Activated gamma-delta T cell treated with Interleukin-2 at 50 U/mL for 16 hours (primary cell): ENCODE results near the gene GRM7.

ENCODE experiments used
- DNase-seq: peaks from one replicate; pipeline ENCODE4 v3.0.0-alpha.2; 2020

Gene GRM7

DNA sequence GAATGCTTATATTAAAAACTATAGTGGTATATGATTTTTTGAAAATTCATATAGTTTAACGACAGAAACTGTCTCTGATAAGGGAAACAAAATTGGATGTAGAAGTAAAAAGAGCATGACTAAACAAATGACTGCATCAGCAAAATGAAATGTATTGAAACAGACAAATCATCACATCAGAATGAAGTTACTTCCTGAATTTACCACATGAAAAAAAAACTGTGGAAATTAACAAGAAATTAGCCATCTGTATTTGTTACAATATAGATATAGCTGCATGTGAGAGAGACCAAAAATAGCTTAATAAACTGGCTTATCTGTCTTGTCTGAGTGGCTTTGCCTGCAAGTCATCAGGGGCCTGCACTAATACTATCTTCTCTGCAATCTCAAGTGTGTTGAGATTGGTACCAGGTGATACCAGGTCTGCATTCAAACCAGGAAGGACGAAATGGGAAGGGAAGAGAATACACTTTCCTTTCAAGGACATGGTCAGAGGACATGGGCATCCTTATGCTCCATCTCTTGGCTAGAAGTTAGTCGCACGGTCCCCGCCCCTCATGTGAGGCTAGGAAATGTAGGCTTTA is 388.7 kb downstream of the GRM7 start:
- DNase-seq: no peak

DNA sequence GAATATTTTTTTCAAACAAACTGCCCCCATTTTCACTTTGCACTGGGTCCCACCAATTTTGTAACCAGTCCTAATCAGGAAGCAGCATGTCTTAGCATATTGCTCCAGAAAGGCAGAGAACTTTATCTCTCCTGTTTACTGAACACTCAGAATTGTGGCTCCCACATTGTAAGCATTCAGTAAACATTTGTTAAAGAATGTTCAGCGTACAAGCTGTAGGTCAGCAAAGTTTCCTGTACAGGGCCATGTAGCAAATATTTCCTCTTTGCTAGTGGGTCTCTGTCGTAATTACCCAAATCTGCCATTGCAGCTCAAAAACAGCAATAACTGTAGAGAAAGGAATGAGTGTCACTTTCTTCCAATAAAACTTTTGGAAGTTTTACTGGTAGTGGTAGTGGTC is 393.3 kb downstream of the GRM7 start:
- no peak for DNase-seq

GRCh38 chr3:7260975-7261374 is 400.1 kb downstream of the GRM7 start:
- no peak for DNase-seq

- DNase-seq: no peak
Measured at GRCh38 chr3:7263347-7264195, 402.7 kb downstream of the GRM7 start.

GRCh38 chr3:7264196-7264526 is 403.2 kb downstream of the GRM7 start:
- DNase-seq: no peak

DNA sequence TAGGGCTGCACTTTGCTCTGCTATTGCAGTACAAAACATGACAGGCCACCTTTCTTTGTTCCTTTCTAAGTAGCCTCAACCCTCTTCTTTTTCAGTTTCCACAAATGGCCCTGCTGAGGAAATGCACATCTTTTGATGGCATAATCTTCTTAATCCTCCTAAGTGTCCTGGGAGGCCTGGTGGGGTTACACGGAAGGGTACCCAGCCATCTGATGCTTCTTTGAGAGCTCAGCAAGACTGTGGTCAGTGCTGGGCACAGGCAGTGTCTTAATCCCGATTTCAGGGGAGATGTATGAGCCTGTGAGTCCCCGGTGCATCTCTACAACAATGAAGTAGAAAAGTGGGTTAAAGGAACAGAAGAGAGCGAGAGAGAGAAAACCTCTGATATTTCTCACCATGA is 404.8 kb downstream of the GRM7 start:
- DNase-seq: no peak

GRCh38 chr3:7266551-7266950 is 405.6 kb downstream of the GRM7 start:
- DNase-seq: no peak

GRCh38 chr3:7270731-7271130 is 409.8 kb downstream of the GRM7 start:
- DNase-seq: no peak

DNA sequence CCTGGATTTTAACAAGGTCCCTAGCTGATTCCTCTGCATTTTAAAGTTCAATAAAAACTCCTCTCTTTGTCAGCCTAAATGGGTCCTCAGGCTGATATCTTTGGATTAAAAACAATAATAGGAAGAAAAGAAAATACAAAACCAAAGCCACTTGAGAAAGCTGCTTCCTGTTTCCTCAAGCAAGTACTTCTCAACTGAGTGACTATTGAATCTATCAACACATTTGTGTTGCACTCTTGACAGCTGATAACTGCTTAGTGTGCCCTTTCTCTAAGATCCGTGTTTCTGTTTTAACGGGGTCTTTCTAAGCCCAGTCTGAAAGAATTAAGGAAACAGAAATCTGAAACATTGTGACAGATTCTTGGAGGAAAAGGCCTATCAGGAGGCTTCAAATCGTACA is 410.7 kb downstream of the GRM7 start:
- no peak for DNase-seq

- no peak for DNase-seq
Measured at GRCh38 chr3:7272203-7272602, 411.3 kb downstream of the GRM7 start.

DNA sequence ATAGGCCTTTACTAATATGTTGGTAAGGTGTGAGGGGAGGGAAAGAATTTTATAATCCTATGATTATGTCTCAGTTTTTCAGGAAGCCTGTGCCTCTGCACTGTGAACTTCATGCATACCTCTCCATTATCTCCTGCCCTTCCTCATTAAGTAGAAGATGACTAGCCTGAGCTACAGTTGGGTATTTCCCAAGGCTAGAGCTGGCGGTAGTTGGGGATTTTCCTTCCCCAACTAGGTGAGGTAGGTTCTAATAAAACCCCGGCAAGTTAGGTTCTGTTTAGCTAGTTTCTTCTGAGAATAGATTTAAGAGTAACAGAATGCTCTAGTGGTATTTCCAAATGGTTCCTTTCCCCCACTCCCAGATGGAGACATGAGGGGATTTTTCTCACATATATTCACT is 414.5 kb downstream of the GRM7 start:
- DNase-seq: no peak

GRCh38 chr3:7280318-7280717 is 419.4 kb downstream of the GRM7 start:
- DNase-seq: no peak

- no peak for DNase-seq
Measured at GRCh38 chr3:7282988-7283387, 422.1 kb downstream of the GRM7 start.

DNA sequence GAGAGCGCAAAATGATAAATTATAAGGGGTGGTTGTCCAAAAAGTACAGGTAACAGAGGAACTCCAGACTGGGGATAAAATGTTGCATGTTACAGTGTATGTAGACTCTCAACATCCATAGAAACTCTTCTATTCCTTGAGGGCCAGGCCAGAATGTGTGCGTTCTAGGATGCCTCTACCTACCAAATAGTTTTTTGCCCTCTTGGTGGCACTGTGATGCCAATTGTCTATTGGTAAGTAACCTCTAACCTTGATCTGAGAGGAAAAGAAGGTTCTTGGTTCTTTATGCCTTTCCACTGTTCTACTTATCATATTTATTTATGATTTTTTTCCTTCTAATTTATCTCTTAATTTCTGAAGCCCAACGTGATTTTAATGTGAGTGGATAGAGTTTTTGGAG is 424.6 kb downstream of the GRM7 start:
- DNase-seq: no peak

GRCh38 chr3:7288133-7288532 is 427.2 kb downstream of the GRM7 start:
- no peak for DNase-seq

- DNase-seq: no peak
Measured at GRCh38 chr3:7289121-7289520, 428.2 kb downstream of the GRM7 start.

- DNase-seq: no peak
Measured at GRCh38 chr3:7290077-7290825, 429.3 kb downstream of the GRM7 start.

DNA sequence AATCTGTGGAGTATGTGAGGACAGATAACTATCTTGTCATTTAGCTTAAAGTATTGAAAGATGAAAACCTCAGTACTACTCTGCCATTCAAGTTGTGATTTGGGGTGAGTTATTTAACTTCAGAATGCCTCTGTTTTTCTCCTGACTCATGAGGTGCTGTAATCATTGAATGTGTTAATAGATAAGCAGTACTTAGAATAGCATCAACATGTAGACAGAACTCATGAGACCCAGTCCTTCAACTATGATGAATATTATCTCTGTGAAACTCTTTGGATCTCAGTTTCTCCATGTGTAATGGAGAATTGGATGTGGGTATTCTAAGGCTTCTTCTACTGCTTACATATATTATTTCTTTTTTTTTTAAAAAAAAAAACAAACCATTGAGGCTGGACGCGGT is 431.4 kb downstream of the GRM7 start:
- no peak for DNase-seq

GRCh38 chr3:7293286-7293685 is 432.4 kb downstream of the GRM7 start:
- DNase-seq: no peak

DNA sequence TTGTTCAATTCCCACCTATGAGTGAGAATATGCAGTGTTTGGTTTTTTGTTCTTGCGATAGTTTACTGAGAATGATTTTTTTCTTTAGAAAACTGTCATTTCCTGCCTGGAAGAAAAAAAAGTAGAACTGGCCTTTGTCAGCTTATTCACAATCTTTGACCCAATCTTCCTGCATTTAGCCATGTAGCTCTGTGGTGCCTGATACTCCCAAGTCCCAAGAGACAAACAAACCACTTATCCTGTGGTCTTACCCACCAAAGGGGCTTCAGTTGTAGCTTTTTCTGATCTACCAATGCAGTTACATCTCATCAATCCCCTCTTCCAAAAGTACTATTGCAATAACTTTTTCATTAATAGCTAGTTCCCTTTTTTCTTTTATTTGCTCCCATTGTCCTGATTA is 444.6 kb downstream of the GRM7 start:
- DNase-seq: no peak

DNA sequence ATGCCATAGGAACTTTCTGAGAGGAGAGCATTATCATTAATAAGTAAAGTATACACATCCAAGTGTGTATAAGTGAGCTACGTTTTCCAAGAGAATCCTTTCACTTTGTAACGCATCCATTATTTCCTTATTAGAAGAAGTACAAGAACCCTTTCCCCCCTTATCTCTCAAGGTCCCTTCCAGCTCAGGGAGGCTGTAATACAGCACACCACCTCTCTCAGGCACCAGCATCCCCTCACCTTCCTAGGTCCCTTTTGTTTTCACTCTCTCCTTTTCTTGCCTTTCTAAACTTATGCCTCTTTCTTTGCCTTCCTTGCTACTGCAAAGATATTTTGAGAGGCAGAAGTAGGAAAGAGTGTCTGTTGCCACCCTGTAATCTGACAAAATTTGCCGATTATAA is 446.0 kb downstream of the GRM7 start:
- DNase-seq: no peak

GRCh38 chr3:7307410-7307809 is 446.5 kb downstream of the GRM7 start:
- no peak for DNase-seq

DNA sequence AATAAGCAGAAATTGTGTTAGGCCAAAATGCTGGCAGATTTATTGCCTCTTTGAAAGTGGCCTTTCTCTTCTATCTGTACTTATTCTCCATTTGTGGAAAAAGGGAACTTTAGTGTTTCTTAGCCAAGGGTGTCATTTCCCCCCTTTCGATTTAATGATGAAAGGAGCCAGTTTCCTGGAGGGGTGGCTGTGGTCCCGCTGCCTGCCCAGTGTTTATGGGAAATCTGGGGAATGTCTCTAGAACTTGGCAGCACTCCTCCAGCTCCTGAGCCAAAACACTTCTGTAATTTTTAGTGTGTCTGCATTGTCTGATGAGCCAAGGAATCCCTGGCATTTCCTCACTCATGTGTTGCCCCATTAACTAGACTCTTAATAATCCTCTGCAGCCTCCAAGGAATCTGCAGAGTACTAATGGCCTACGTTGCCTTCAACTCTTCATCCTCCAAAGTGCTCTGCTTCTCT is 448.8 kb downstream of the GRM7 start:
- no peak for DNase-seq

GRCh38 chr3:7315037-7315436 is 454.1 kb downstream of the GRM7 start:
- no peak for DNase-seq
